SH-SY5Y (cell line): ENCODE data around the gene DUSP16.

Experiments
- GATA2 ChIP-seq: IDR thresholded peaks from 2 replicates; pipeline ENCODE4 v1.6.1; 2011; ENCODE audit warnings: mild to moderate bottlenecking, low read depth, low read length
- GATA3 ChIP-seq: IDR thresholded peaks from 2 replicates; pipeline ENCODE4 v1.6.1; 2011; ENCODE audit warnings: low read depth, mild to moderate bottlenecking, low read length, moderate library complexity

DNA sequence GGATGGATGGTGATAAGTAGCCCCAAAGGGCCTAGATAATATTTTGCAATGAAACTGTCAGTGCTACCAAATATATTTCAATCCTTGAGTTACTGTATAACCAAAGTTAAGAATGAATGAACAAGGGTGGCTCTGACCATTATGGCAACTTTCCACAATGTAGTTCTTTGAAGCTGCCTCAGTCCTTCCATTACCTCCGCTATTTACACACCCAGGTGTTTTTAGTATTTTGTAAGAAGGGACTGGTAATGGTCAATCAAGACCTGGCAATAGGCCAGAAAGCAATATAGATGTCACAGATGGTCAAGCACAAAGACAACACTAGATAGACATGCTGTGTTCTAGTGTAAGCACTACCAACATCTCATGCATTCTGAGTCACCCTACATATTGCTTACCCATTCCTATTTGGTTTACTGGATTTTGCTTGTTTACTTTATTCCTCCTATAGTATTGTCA is 16.3 kb downstream of the DUSP16 start:
- TF ChIP-seq GATA2 (no peak), GATA3 (no peak)
